ENCODE data around the gene BTBD9. TPM values are rescaled to one million over a fixed set of nuclear protein-coding genes. Genes with fewer than 3 reads are reported as not detected.

The BTBD9 gene
- total and polyA plus RNA-seq, 11 donors, result 6.3 to 23.3 (median 19.4) TPM

DNA sequence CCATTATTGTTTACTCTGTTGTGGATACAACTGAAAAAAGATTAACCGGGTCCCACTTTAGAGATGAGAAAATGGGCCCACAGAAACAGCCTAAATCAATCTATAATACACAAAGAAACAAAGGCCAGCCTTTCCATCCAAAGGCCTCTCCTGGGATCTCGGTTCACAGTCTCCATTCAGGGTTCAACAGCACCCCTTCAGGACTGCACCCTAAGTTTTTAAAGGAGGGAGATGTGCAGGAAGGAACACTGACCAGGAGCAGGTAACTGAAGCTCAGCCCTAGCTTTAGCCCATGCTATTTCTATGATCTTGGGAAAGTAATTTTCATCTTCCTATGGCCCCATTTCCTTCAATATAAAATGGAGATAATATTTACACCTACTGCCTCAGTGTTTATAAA lies 147.7 kb downstream of the BTBD9 start:
- DNase-seq, result no peak
- Histone ChIP-seq H3K4me1 (no peaks in the 10 kb centered on the region), H3K9me3 (no peaks in the 10 kb centered on the region), H3K27ac (no peak overlapping the region), H3K36me3 (no peaks in the 10 kb centered on the region), H3K27me3 (no peaks in the 10 kb centered on the region), H3K4me3 (no peak overlapping the region)
- intact Hi-C loops (cut with DNase I), result loop anchor here (5.0 to 10.0 kb wide), 11 partner anchors 183 to 797 kb away; partner anchors contain the start of gene MDGA1 (in 1 of the 10)
- TF ChIP-seq POLR2A (IDR thresholded peaks at IDR 0.05), result no peak
- TF ChIP-seq, protein P1, sequence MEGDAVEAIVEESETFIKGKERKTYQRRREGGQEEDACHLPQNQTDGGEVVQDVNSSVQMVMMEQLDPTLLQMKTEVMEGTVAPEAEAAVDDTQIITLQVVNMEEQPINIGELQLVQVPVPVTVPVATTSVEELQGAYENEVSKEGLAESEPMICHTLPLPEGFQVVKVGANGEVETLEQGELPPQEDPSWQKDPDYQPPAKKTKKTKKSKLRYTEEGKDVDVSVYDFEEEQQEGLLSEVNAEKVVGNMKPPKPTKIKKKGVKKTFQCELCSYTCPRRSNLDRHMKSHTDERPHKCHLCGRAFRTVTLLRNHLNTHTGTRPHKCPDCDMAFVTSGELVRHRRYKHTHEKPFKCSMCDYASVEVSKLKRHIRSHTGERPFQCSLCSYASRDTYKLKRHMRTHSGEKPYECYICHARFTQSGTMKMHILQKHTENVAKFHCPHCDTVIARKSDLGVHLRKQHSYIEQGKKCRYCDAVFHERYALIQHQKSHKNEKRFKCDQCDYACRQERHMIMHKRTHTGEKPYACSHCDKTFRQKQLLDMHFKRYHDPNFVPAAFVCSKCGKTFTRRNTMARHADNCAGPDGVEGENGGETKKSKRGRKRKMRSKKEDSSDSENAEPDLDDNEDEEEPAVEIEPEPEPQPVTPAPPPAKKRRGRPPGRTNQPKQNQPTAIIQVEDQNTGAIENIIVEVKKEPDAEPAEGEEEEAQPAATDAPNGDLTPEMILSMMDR (IDR thresholded peaks at IDR 0.05), result no peak
- 87 to 91% (median 89%) methylated on average over 2 of the region's 2 CpGs for WGBS, 4 donors
- ATAC-seq, result no peak

DNA sequence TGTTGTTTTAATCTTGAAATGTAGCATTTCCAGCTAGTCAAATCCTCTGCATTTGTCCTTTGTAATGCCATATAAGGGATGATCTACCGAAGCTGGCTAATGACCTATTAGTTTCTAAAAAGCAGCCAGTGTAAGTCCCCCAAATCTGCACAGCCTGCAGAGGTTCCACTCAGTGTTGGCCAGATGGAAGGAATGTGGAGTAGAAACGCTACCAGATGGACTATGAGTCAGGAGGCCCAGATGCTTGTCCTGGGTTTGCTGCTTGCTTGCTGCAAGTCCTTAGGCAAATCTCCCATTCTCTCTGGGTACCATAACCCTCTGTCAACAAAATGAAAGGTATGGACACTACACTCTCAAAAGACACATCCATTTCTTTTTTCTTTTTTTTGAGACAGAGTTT lies 149.8 kb downstream of the BTBD9 start:
- DNase-seq (no peak), ATAC-seq (no peak)
- intact Hi-C loops (cut with DNase I), result loop anchor here (5.0 to 10.0 kb wide), 11 partner anchors 185 to 795 kb away; partner anchors contain the start of gene MDGA1 (in 1 of the 10)
- Histone ChIP-seq H3K4me3 (no peak overlapping the region), H3K9me3 (no peaks in the 10 kb centered on the region), H3K36me3 (no peaks in the 10 kb centered on the region), H3K27me3 (no peaks in the 10 kb centered on the region), H3K27ac (no peak overlapping the region), H3K4me1 (no peaks in the 10 kb centered on the region)
- TF ChIP-seq, protein P1 (IDR thresholded peaks at IDR 0.05), result no peak
- no peak for TF ChIP-seq POLR2A (IDR thresholded peaks at IDR 0.05)
- WGBS, 4 donors, result 72 to 83% (median 81%) methylated on average over 2 of the region's 2 CpGs

DNA sequence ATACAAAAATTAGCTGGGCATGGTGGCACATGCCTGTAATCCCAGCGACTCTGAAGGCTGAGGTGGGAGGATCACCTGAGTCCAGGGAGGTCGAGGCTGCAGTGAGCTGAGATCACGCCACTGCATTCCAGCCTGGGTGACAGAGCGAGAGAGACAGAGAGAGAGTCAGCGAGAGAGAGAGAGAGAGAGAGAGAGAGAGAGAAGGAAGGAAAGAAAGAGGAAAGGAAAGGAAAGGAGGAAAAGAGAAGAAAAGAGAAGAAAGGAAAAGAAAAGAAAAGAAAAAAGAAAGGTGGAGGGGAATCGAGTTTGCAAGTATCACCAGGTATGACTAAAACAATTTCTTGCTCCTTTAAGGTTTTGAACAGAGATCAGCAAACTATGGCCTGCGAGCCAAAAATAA lies 152.3 kb downstream of the BTBD9 start:
- WGBS, 4 donors, result 88 to 95% (median 94%) methylated on average over 7 of the region's 7 CpGs
- no peak for DNase-seq
- no peak overlapping the region for H3K4me3 ChIP-seq
- no peaks in the 10 kb centered on the region for H3K9me3 ChIP-seq
- no peak for ATAC-seq
- no peaks in the 10 kb centered on the region for H3K36me3 ChIP-seq
- no peaks in the 10 kb centered on the region for H3K27me3 ChIP-seq
- peaks cover 0 to 17% (median 0%) of the 10 kb centered on the region in 12 donors for H3K4me1 ChIP-seq
- H3K27ac ChIP-seq, result no peak overlapping the region
- TF ChIP-seq, protein P1 (IDR thresholded peaks at IDR 0.05), result no peak
- TF ChIP-seq POLR2A (IDR thresholded peaks at IDR 0.05), result no peak
- intact Hi-C loops (cut with DNase I), result no loop called here

DNA sequence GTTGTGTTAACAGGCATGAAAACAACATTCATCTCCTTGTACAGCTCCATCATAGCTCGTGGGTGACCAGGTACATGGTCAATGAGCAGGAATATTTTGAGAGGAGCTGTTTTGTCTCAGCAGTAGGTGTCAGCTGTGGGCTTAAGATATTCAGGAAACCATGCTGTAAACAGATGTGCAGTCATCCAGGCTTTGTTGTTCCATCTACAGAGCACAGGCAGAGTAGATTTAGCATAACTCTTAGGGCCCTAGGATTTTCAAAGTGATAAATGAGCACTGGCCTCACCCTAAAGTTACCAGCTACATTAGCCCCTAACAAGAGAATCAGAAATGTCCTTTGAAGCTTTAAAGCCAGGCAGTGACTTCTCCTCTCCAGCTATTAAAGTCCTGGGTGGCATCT lies 154.2 kb downstream of the BTBD9 start:
- H3K36me3 ChIP-seq, result no peaks in the 10 kb centered on the region
- no peaks in the 10 kb centered on the region for H3K27me3 ChIP-seq
- WGBS, 4 donors, result 91 to 94% (median 93%) methylated on average over 1 of the region's 1 CpG
- no peak overlapping the region for H3K4me3 ChIP-seq
- H3K4me1 ChIP-seq, result peaks cover 0 to 28% (median 0%) of the 10 kb centered on the region in 12 donors
- ATAC-seq (no peak), DNase-seq (no peak)
- TF ChIP-seq, protein P1 (IDR thresholded peaks at IDR 0.05), result no peak
- TF ChIP-seq POLR2A (IDR thresholded peaks at IDR 0.05), result no peak
- H3K27ac ChIP-seq, result no peak overlapping the region
- intact Hi-C loops (cut with DNase I), result no loop called here
- H3K9me3 ChIP-seq, result no peaks in the 10 kb centered on the region
